GM21447 (cell line): ENCODE data around the gene LRPAP1.
"Not testable (repeated sequence)": the region's sequence is repeated elsewhere in the genome, so short reads cannot be mapped to it uniquely, and the experiment has no call there.

Source experiments
- ATAC-seq: cut with Tn5 transposase; IDR thresholded peaks from one replicate; pipeline ENCODE4 v1.9.1; 2021; ENCODE audit not compliant: unreplicated experiment

LRPAP1 gene

DNA sequence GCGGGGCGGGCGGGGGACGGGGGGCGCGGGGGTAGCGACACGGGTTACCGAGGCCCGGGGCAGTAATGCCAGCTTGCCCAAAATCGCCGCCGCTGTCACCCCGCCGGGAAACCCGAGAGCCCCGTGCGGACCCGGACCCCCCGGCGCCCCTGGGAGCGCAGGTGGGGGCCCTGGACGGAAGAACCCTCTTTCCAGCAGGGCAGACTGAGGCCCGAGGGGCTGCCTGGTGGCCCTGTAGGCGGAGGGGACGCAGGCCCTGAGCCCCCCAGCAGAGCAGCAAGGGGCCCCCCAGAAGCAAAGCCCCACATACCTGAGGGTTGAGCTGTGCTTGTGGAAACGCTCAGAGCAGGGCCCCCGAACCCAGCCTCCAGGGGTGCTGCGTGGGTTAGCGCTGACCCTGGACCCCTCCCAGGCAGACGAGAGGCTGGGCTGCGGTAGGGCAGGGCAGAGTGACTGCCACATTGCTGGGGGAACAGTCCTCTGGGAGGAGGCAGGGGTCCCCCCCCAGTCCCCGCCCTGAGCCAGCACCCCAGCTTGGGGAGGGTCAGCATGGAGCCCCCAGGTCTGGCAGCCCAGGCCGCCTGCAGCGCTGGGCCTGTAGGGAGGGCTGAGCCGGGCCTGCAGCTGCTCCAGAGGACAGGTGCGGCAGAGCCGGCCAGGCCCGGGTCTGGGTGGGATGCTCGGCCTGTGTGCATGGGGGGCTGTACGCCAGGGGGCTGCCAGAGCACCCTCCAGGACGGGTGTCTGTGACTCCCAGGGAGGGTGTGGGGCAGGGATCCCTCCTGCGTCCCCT lies 68.5 kb downstream of the LRPAP1 start:
- no peak for ATAC-seq

DNA sequence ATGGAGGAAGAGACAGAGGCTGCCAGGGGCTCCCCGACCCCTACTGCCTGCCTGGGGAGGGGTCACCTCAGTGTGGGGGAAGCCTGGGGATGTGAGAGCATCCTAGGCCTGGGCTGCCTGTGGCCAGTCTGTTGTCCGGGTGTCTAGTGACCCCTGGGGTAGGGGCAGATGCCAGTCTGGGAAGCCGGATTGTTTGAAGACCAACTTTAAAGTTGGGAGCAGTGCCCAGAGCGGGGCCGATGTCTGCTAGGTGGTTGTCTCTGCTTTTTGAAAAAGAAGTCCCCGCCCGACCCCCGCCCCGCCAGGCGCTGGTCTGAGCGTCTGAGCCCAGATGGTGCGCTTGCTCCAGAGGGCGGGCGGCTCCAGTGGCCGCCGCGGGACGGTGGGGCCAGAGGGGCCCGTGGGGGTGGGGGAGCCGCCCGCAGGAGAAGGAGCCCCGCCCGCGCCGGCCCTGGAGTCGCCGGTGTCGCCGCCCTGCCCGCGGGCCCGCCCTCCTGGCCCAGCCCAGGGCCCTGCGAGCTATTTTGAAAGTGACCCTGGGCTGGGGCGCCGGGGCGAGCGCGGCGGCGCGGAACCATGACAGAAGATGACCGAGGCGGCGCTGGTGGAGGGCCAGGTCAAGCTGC lies 69.3 kb downstream of the LRPAP1 start, which contains the start of gene DOK7:
Gene DOK7, plus strand, starts transcription at position 517 of the 626 bp plus-strand sequence. Its CDS starts 70 bp downstream, at position 587.
- no peak for ATAC-seq

DNA sequence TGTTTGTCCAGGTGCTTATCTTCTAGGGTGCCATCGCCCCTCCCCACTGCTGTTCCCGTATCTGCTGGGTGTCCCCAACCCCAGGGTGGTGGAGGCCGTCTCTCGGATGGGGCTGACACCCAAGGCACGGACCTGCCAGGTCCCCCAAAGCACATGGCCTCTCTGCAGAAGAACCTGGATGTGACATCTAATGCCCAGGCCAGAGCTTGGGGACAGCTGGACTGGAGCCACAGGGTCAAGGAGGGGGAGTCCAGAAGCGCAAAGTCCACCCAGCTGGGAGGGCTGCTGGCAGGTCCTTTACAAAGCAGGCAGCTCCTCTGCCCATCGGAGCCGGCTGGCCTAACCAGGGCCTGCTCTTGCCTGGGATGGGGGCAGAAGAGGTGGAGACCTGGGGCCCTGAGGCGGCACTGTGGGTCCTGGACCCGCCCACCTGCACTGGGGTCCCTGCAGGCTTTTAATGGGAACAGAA lies 69.9 kb downstream of the LRPAP1 start:
- no peak for ATAC-seq

DNA sequence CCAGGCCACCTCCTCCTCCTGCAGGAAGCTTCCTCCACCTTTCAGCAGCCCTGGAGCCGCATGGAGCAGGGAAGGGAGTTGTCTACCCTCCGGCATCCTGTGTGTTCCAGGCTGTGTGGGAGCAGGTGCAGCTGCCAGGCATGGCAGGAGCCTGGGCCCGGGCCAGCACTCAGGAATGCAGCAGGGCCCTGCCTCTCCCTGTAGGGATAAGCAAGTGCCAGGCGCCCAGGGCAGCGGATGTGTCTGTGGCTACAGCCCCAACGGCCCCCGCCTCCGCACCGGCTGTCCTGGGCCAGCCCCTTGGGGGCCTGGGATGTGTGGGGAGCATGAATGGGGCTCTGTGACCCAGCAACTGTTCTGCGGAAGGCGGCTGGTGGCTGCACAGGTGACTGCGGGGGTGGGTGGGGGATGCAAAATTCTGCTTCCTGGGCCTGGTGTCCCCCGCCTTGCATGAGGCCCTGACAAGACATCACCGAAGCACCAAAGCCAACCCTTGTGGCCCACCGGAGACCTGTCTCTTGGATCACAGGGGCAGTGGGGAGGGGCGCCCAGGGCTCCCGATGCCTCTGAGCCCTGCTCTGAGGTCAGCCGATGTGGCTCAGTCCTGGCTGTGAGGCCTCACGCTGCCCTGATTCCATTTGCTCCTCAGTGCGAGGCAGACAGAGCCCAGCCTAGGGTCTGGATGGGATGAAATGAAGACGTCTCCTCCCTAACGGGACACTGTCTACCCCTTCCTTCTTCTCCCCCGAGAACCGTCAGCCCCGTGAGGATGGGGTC lies 70.5 kb downstream of the LRPAP1 start:
- no peak for ATAC-seq

DNA sequence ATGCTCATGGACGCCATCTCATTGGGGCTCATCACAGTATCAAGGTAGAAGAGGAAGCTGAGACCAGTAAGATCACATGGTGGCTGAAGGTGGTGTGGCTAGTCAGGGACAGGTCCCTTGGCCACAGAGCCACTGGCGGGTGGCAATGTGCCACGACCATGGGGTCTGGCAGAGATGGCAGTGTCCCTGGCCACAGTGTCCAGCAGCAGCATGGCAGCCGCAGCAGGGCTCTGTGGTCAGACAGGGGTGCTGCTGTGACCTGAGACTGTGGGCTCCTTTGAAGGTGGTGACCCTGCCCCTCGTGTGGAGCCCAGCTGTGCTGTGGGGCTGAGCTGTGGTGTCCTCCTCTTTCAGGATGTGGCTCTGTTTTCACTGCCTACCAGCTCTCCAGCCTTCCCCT lies 71.3 kb downstream of the LRPAP1 start:
- no peak for ATAC-seq

DNA sequence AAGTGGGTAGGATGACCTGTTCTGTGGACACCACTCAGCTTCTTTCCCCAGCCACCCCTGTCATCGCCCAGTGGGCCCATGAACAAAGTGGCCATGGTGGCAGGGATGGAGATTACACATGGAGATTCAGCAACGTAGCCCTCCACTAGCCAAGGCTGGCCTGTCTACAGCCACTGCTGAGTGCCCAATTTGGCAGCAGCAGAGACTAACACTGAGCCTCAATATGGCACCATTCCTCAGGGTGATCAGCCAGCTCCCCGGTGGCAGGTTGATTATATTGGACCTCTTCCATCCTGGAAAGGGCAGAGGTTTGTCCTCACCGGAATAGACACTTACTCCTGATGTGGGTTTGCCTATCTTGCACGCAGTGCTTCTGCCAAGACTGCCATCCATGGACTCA lies 73.1 kb downstream of the LRPAP1 start:
- not testable (repeated sequence) for ATAC-seq

DNA sequence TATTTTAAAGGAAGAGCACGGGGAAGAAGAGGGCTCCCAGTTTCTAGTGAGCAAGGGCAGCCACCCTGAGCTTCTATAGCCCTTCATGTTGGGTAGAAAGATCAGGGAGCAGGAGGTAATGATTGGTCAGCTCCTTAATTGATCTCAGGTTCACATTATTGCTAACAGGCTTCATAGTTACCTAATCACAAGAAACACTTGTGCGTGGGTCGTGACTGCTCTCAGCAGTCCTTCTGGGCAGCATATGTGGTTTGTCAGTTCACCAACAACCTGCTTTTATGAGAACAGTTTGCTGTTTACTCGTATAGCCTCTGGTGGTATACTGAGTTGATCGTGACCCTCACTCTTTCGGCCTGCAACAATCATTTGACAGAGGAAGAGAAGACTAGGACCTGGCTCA lies 73.9 kb downstream of the LRPAP1 start:
- ATAC-seq = no peak

DNA sequence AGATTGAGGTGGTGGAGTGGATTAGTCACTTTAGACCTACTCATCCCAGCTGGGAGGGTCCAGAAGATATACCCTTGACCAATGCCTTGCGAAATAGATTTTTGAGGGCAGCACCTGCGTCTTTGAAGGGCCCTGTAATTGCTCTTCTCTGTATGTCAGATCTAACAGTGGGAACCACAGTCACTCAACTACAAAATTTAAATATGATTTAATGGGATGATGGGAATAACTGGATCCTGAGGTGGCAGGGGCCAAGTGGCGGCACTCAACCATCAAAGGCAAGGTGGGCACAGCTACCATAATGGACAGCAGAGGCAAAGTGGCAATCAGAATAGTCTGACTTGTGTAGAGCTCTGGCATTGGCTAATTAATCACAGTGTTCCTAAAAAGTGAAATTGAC lies 76.6 kb downstream of the LRPAP1 start:
- not testable (repeated sequence) for ATAC-seq
